ENCODE results near the gene FAM180A. TPM values are rescaled to one million over a fixed set of nuclear protein-coding genes. Genes with fewer than 3 reads are reported as not detected.
"Not testable (repeated sequence)": the region's sequence is repeated elsewhere in the genome, so short reads cannot be mapped to it uniquely, and the experiment has no call there.

FAM180A gene
- total and polyA plus RNA-seq, 8 donors = 0.08 to 5.8 (median 1.4) TPM; not detected in 4

DNA sequence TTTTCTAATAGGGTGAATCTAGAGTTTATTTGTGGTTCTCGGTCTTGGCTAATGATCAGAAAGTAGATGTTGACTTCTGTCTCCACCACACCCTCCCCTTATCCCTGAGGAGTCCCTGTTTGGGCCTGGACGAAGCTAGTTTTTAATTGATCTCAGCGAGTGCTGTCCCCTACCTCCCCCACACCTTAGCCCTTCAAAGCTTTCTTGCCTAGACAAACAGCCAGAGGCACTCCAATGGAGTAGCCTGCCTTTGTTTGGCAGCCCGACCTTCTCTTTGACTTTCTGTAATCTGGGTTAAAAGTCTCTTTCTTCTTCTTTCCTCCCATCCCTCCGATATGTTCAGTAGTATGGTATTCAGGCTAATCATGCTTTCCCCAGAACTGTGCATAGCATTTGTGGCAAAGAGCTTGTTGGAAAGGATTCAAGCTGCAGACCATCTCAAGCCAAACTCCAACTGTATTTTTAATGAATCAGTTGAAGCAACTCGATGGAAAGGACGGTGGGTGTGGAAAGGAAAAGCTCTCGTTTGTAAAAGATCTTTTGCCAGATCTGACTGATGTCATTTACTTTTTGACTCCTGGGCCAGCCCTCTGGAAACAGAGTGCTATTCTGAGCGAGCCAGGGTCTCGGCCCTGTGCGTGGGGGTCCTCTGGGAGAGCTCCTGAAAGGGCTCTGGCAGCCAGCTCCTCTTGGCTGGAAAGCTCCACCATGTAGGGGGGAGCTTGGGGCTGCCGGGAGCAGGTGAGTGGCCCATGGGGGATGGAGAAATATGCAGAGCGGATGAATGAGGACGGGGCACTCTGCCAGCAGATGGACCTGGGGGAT is 4.5 kb downstream of the FAM180A start:
- H3K36me3 ChIP-seq = no peaks in the 10 kb centered on the region
- 35 to 49% (median 42%) methylated on average over 14 of the region's 14 CpGs for WGBS, 5 donors
- no peaks in the 10 kb centered on the region for H3K27me3 ChIP-seq
- H3K4me1 ChIP-seq = peaks cover 0 to 12% (median 4%) of the 10 kb centered on the region in 4 donors
- H3K27ac ChIP-seq = no peak overlapping the region
- peak in 1 of 2 donors; percentile 19 for DNase-seq
- H3K9me3 ChIP-seq = no peaks in the 10 kb centered on the region
- intact Hi-C loops (cut with DNase I; ENCODE audit: low total_unique reads) = no loop called here
- no peak overlapping the region for H3K4me3 ChIP-seq
- TF ChIP-seq EP300 (IDR thresholded peaks at IDR 0.05) = no peak
- no peak for TF ChIP-seq POLR2A (IDR thresholded peaks at IDR 0.05)
- TF ChIP-seq POLR2AphosphoS5 (IDR thresholded peaks at IDR 0.05) = no peak
- TF ChIP-seq, protein P1, sequence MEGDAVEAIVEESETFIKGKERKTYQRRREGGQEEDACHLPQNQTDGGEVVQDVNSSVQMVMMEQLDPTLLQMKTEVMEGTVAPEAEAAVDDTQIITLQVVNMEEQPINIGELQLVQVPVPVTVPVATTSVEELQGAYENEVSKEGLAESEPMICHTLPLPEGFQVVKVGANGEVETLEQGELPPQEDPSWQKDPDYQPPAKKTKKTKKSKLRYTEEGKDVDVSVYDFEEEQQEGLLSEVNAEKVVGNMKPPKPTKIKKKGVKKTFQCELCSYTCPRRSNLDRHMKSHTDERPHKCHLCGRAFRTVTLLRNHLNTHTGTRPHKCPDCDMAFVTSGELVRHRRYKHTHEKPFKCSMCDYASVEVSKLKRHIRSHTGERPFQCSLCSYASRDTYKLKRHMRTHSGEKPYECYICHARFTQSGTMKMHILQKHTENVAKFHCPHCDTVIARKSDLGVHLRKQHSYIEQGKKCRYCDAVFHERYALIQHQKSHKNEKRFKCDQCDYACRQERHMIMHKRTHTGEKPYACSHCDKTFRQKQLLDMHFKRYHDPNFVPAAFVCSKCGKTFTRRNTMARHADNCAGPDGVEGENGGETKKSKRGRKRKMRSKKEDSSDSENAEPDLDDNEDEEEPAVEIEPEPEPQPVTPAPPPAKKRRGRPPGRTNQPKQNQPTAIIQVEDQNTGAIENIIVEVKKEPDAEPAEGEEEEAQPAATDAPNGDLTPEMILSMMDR (IDR thresholded peaks at IDR 0.05) = no peak

- WGBS, 5 donors = 84 to 90% (median 86%) methylated on average over 4 of the region's 4 CpGs
- intact Hi-C loops (cut with DNase I; ENCODE audit: low total_unique reads) = no loop called here
- peaks cover 0 to 12% (median 3%) of the 10 kb centered on the region in 4 donors for H3K4me1 ChIP-seq
- no peaks in the 10 kb centered on the region for H3K36me3 ChIP-seq
- no peak overlapping the region for H3K27ac ChIP-seq
- TF ChIP-seq, protein P1 (IDR thresholded peaks at IDR 0.05) = no peak
- no peak for TF ChIP-seq POLR2AphosphoS5 (IDR thresholded peaks at IDR 0.05)
- TF ChIP-seq EP300 (IDR thresholded peaks at IDR 0.05) = no peak
- no peak for TF ChIP-seq POLR2A (IDR thresholded peaks at IDR 0.05)
- H3K4me3 ChIP-seq = no peak overlapping the region
- no peaks in the 10 kb centered on the region for H3K9me3 ChIP-seq
- no peak for DNase-seq
- no peaks in the 10 kb centered on the region for H3K27me3 ChIP-seq
Measured at GRCh38 chr7:135742371-135742770, 6.2 kb downstream of the FAM180A start.

DNA sequence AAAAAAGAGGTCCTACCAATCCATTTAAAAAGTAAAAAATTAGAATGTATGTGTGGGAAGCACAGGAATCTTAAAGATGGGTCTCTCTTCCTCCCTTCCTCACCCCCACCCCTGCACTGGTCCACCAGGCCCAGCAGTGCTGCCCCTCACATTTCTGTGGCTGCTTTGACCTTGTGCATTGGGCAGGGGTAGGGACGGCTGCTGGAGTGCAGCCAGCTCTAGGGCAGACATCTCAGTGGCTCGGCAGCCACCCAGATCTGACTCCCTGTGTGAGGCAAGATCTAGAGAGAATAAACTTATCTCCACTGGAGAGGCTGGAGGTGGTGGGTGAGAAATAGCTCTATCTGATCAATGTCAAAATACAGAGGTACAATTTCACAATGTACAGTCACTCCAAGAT is 6.7 kb downstream of the FAM180A start:
- Histone ChIP-seq H3K9me3 (no peaks in the 10 kb centered on the region), H3K4me1 (peaks cover 0 to 12% (median 3%) of the 10 kb centered on the region in 4 donors), H3K27ac (no peak overlapping the region), H3K36me3 (no peaks in the 10 kb centered on the region), H3K4me3 (no peak overlapping the region), H3K27me3 (no peaks in the 10 kb centered on the region)
- no peak for TF ChIP-seq EP300 (IDR thresholded peaks at IDR 0.05)
- no peak for DNase-seq
- intact Hi-C loops (cut with DNase I; ENCODE audit: low total_unique reads) = no loop called here
- WGBS, 5 donors = 30 to 64% (median 42%) methylated on average over 2 of the region's 2 CpGs

- intact Hi-C loops (cut with DNase I; ENCODE audit: low total_unique reads) = no loop called here
- WGBS, 5 donors = 42 to 81% (median 63%) methylated on average over 3 of the region's 3 CpGs
- Histone ChIP-seq H3K4me1 (peaks cover 0 to 12% (median 3%) of the 10 kb centered on the region in 4 donors), H3K4me3 (no peak overlapping the region), H3K9me3 (no peaks in the 10 kb centered on the region), H3K27ac (no peak overlapping the region), H3K27me3 (no peaks in the 10 kb centered on the region), H3K36me3 (no peaks in the 10 kb centered on the region)
- no peak for DNase-seq
- TF ChIP-seq POLR2A (IDR thresholded peaks at IDR 0.05) = no peak
- no peak for TF ChIP-seq EP300 (IDR thresholded peaks at IDR 0.05)
- no peak for TF ChIP-seq POLR2AphosphoS5 (IDR thresholded peaks at IDR 0.05)
- TF ChIP-seq, protein P1 (IDR thresholded peaks at IDR 0.05) = no peak
Measured at GRCh38 chr7:135740889-135741288, 7.7 kb downstream of the FAM180A start.

GRCh38 chr7:135737306-135737647 is 11.3 kb downstream of the FAM180A start:
- intact Hi-C loops (cut with DNase I; ENCODE audit: low total_unique reads); H3K27ac ChIP-seq; H3K27me3 ChIP-seq; DNase-seq; H3K4me3 ChIP-seq; H3K36me3 ChIP-seq; H3K4me1 ChIP-seq; H3K9me3 ChIP-seq: not testable (repeated sequence)
- WGBS, 5 donors = 95 to 96% (median 96%) methylated on average over 10 of the region's 10 CpGs

Data from stomach (tissue), 9 donors.